ENCODE measurements around the gene ARHGEF11. TPM values are rescaled to one million over a fixed set of nuclear protein-coding genes. Genes with fewer than 3 reads are reported as not detected.

ARHGEF11 gene
- total RNA-seq, 1 experiment from 2014 or later: 44.7 TPM

GRCh38 chr1:156999596-157000320 is 45.8 kb downstream of the ARHGEF11 start:
- H3K36me3 ChIP-seq (replicated peaks; ENCODE audit: control insufficient read depth, insufficient read depth, low read length): no peaks in the 10 kb centered on the region
- H3K4me3 ChIP-seq (ENCODE audit: insufficient read depth, low read depth, low read length): no peak overlapping the region
- DNase-seq: no peak
- H3K27me3 ChIP-seq (ENCODE audit: control insufficient read depth, insufficient read depth, low read length): no peaks in the 10 kb centered on the region

- DNase-seq: no peak
- no peaks in the 10 kb centered on the region for H3K36me3 ChIP-seq (replicated peaks; ENCODE audit: control insufficient read depth, insufficient read depth, low read length)
- no peak overlapping the region for H3K4me3 ChIP-seq (ENCODE audit: insufficient read depth, low read depth, low read length)
- H3K27me3 ChIP-seq (ENCODE audit: control insufficient read depth, insufficient read depth, low read length): no peaks in the 10 kb centered on the region
These were observed 46.6 kb downstream of the ARHGEF11 start for GRCh38 chr1:156998840-156999500.

- no peak overlapping the region for H3K4me3 ChIP-seq (ENCODE audit: insufficient read depth, low read depth, low read length)
- no peak for DNase-seq
- H3K36me3 ChIP-seq (replicated peaks; ENCODE audit: control insufficient read depth, insufficient read depth, low read length): no peaks in the 10 kb centered on the region
- H3K27me3 ChIP-seq (ENCODE audit: control insufficient read depth, insufficient read depth, low read length): no peaks in the 10 kb centered on the region
These were observed 47.2 kb downstream of the ARHGEF11 start for GRCh38 chr1:156998301-156998700.

- no peaks in the 10 kb centered on the region for H3K36me3 ChIP-seq (replicated peaks; ENCODE audit: control insufficient read depth, insufficient read depth, low read length)
- no peak overlapping the region for H3K4me3 ChIP-seq (ENCODE audit: insufficient read depth, low read depth, low read length)
- DNase-seq: no peak
- H3K27me3 ChIP-seq (ENCODE audit: control insufficient read depth, insufficient read depth, low read length): no peaks in the 10 kb centered on the region
These were observed 50.1 kb downstream of the ARHGEF11 start for GRCh38 chr1:156995412-156995811.

GRCh38 chr1:156994277-156994676 is 51.3 kb downstream of the ARHGEF11 start:
- no peak for DNase-seq
- no peak overlapping the region for H3K4me3 ChIP-seq (ENCODE audit: insufficient read depth, low read depth, low read length)
- no peaks in the 10 kb centered on the region for H3K36me3 ChIP-seq (replicated peaks; ENCODE audit: control insufficient read depth, insufficient read depth, low read length)
- no peaks in the 10 kb centered on the region for H3K27me3 ChIP-seq (ENCODE audit: control insufficient read depth, insufficient read depth, low read length)

- no peaks in the 10 kb centered on the region for H3K36me3 ChIP-seq (replicated peaks; ENCODE audit: control insufficient read depth, insufficient read depth, low read length)
These were observed 52.0 kb downstream of the ARHGEF11 start for GRCh38 chr1:156993426-156994147.

GRCh38 chr1:156992215-156992614 is 53.3 kb downstream of the ARHGEF11 start:
- Histone ChIP-seq H3K4me3 (ENCODE audit: insufficient read depth, low read depth, low read length) (no peak overlapping the region), H3K27me3 (ENCODE audit: control insufficient read depth, insufficient read depth, low read length) (no peaks in the 10 kb centered on the region), H3K36me3 (replicated peaks; ENCODE audit: control insufficient read depth, insufficient read depth, low read length) (no peaks in the 10 kb centered on the region)
- DNase-seq: no peak

More at GRCh38 chr1:156993426-156994147, 52.0 kb downstream of the ARHGEF11 start:
- Histone ChIP-seq H3K4me3 (ENCODE audit: insufficient read depth, low read depth, low read length) (no peak overlapping the region), H3K27me3 (ENCODE audit: control insufficient read depth, insufficient read depth, low read length) (no peaks in the 10 kb centered on the region)
- DNase-seq: no peak

GRCh38 chr1:156987715-156988114 is 57.8 kb downstream of the ARHGEF11 start:
- H3K4me3 ChIP-seq (ENCODE audit: insufficient read depth, low read depth, low read length): no peak overlapping the region
- no peak for DNase-seq
- H3K36me3 ChIP-seq (replicated peaks; ENCODE audit: control insufficient read depth, insufficient read depth, low read length): peaks cover 8% of the 10 kb centered on the region
- no peaks in the 10 kb centered on the region for H3K27me3 ChIP-seq (ENCODE audit: control insufficient read depth, insufficient read depth, low read length)

- peaks cover 21% of the 10 kb centered on the region for H3K36me3 ChIP-seq (replicated peaks; ENCODE audit: control insufficient read depth, insufficient read depth, low read length)
These were observed 65.0 kb downstream of the ARHGEF11 start for GRCh38 chr1:156980551-156980950.

GRCh38 chr1:156975084-156975483 is 70.5 kb downstream of the ARHGEF11 start:
- H3K4me3 ChIP-seq (ENCODE audit: insufficient read depth, low read depth, low read length): no peak overlapping the region
- no peak for DNase-seq
- H3K27me3 ChIP-seq (ENCODE audit: control insufficient read depth, insufficient read depth, low read length): no peaks in the 10 kb centered on the region
- H3K36me3 ChIP-seq (replicated peaks; ENCODE audit: control insufficient read depth, insufficient read depth, low read length): peaks cover 8% of the 10 kb centered on the region

More at GRCh38 chr1:156980551-156980950, 65.0 kb downstream of the ARHGEF11 start:
- DNase-seq: no peak
- Histone ChIP-seq H3K27me3 (ENCODE audit: control insufficient read depth, insufficient read depth, low read length) (no peaks in the 10 kb centered on the region), H3K4me3 (ENCODE audit: insufficient read depth, low read depth, low read length) (no peak overlapping the region)

GRCh38 chr1:156973417-156973816 is 72.1 kb downstream of the ARHGEF11 start:
- Histone ChIP-seq H3K27me3 (ENCODE audit: control insufficient read depth, insufficient read depth, low read length) (no peaks in the 10 kb centered on the region), H3K36me3 (replicated peaks; ENCODE audit: control insufficient read depth, insufficient read depth, low read length) (peaks cover 12% of the 10 kb centered on the region), H3K4me3 (ENCODE audit: insufficient read depth, low read depth, low read length) (no peak overlapping the region)
- no peak for DNase-seq

- no peak for DNase-seq
- Histone ChIP-seq H3K36me3 (replicated peaks; ENCODE audit: control insufficient read depth, insufficient read depth, low read length) (peaks cover 8% of the 10 kb centered on the region), H3K4me3 (ENCODE audit: insufficient read depth, low read depth, low read length) (no peak overlapping the region), H3K27me3 (ENCODE audit: control insufficient read depth, insufficient read depth, low read length) (no peaks in the 10 kb centered on the region)
These were observed 75.5 kb downstream of the ARHGEF11 start for GRCh38 chr1:156970017-156970416.

- Histone ChIP-seq H3K4me3 (ENCODE audit: insufficient read depth, low read depth, low read length) (no peak overlapping the region), H3K36me3 (replicated peaks; ENCODE audit: control insufficient read depth, insufficient read depth, low read length) (peaks cover 8% of the 10 kb centered on the region), H3K27me3 (ENCODE audit: control insufficient read depth, insufficient read depth, low read length) (no peaks in the 10 kb centered on the region)
- no peak for DNase-seq
These were observed 76.0 kb downstream of the ARHGEF11 start for GRCh38 chr1:156969496-156969895.

- Histone ChIP-seq H3K36me3 (replicated peaks; ENCODE audit: control insufficient read depth, insufficient read depth, low read length) (peaks cover 25% of the 10 kb centered on the region), H3K27me3 (ENCODE audit: control insufficient read depth, insufficient read depth, low read length) (no peaks in the 10 kb centered on the region), H3K4me3 (ENCODE audit: insufficient read depth, low read depth, low read length) (no peak overlapping the region)
- DNase-seq: no peak
These were observed 81.1 kb downstream of the ARHGEF11 start for GRCh38 chr1:156964441-156964840.

GRCh38 chr1:156963621-156964020 is 81.9 kb downstream of the ARHGEF11 start:
- H3K27me3 ChIP-seq (ENCODE audit: control insufficient read depth, insufficient read depth, low read length): no peaks in the 10 kb centered on the region
- DNase-seq: no peak
- no peak overlapping the region for H3K4me3 ChIP-seq (ENCODE audit: insufficient read depth, low read depth, low read length)
- H3K36me3 ChIP-seq (replicated peaks; ENCODE audit: control insufficient read depth, insufficient read depth, low read length): peaks cover 24% of the 10 kb centered on the region

Measured in H7 (cell line).